HUES64 (cell line): ENCODE results near the gene NUP50.
"Not testable (repeated sequence)": the region's sequence is repeated elsewhere in the genome, so short reads cannot be mapped to it uniquely, and the experiment has no call there.

Experiments used
- H3K27ac ChIP-seq: 2 replicates; pipeline ENCODE4 v1.7.0; 2013; ENCODE audit warnings: low read depth, low read length, inconsistent platforms
- H3K27me3 ChIP-seq: 2 replicates; pipeline ENCODE4 v1.6.1; 2013; ENCODE audit warnings: mild to moderate bottlenecking, low read length; ENCODE audit not compliant: insufficient read depth
- H3K36me3 ChIP-seq: 2 replicates; pipeline ENCODE4 v1.6.1; 2013; ENCODE audit warnings: mild to moderate bottlenecking, low read length; ENCODE audit not compliant: insufficient read depth
- H3K4me1 ChIP-seq: 2 replicates; pipeline ENCODE4 v1.6.1; 2013; ENCODE audit warnings: mild to moderate bottlenecking, low read length, moderate library complexity; ENCODE audit not compliant: insufficient read depth
- H3K4me3 ChIP-seq: 2 replicates; pipeline ENCODE4 v1.5.1; 2013; ENCODE audit warnings: mild to moderate bottlenecking, low read length, moderate library complexity
- H3K9ac ChIP-seq: 2 replicates; pipeline ENCODE4 v1.6.1; 2013; ENCODE audit warnings: mild to moderate bottlenecking, low read depth, low read length
- H3K9me3 ChIP-seq: 2 replicates; pipeline ENCODE4 v1.6.1; 2013; ENCODE audit warnings: low read depth, low read length; ENCODE audit not compliant: insufficient read depth
- WGBS: fragments of 150-250, 120-280 bp; methylation state at CpG from one replicate; pipeline ENCODE4 v1.1.7; 2013; ENCODE audit warnings: missing lambda C conversion rate; 5-methylcytosine and 5-hydroxymethylcytosine counted together

NUP50 gene

DNA sequence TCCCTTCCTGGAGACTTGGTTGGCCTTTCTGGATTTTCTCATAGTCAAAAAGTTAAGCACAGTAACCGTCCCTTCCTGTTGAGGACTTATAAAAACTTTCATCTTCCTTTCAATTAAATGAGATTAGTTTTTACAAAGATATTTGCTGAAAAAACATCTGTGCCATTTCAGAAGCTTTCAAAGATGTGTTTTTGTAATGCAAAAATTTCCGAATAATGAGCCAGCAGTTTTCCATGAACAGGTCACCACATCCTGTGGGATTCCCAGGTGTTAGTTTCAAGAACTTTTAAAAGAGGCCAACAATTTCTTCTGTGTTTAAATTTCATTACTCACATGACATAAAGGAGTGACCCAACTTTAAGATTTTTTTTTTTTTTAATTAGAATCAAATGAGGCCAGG is 18.0 kb downstream of the NUP50 start:
- Histone ChIP-seq H3K4me3 (no peak overlapping the region), H3K9ac (no peak overlapping the region), H3K9me3 (no peaks in the 10 kb centered on the region), H3K27ac (peak overlapping the region; percentile 73), H3K4me1 (peaks cover 12% of the 10 kb centered on the region; the same call in 1 of the 2 replicates), H3K27me3 (no peaks in the 10 kb centered on the region), H3K36me3 (peaks cover 87% of the 10 kb centered on the region)
- WGBS: 82% methylated on average over 2 of the region's 2 CpGs

DNA sequence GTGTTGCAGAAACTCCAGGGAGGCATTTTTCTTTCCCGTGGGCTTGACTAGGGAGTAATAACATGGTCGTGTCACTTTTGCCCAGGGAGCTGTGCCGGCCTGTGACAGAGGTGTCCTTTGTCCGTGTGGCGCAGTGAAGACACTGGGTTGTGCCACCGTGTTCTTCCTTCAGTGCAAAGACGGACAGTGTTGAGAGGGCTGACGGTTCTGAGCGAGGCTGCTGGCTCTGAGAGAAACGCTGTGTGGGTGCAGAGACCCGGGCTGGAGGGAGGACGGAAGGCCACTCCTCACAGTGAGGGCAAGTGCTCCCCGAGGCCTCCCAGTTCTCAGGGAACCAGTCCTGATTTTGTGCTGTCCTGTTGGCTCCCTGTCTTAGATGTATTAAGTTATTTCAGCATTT is 20.2 kb downstream of the NUP50 start:
- Histone ChIP-seq H3K9me3 (no peaks in the 10 kb centered on the region), H3K36me3 (peaks cover 72% of the 10 kb centered on the region), H3K4me3 (no peak overlapping the region), H3K9ac (no peak overlapping the region), H3K4me1 (peaks cover 12% of the 10 kb centered on the region; the same call in 1 of the 2 replicates), H3K27ac (no peak overlapping the region), H3K27me3 (no peaks in the 10 kb centered on the region)
- 95% methylated on average over 13 of the region's 13 CpGs for WGBS

GRCh38 chr22:45185718-45186514 is 22.2 kb downstream of the NUP50 start:
- H3K9me3 ChIP-seq: no peaks in the 10 kb centered on the region
- no peak overlapping the region for H3K4me3 ChIP-seq
- no peaks in the 10 kb centered on the region for H3K27me3 ChIP-seq
- H3K27ac ChIP-seq: no peak overlapping the region
- H3K36me3 ChIP-seq: peaks cover 52% of the 10 kb centered on the region
- WGBS: 95% methylated on average over 16 of the region's 16 CpGs
- no peak overlapping the region for H3K9ac ChIP-seq
- peaks cover 3% of the 10 kb centered on the region; the same call in 1 of the 2 replicates for H3K4me1 ChIP-seq

DNA sequence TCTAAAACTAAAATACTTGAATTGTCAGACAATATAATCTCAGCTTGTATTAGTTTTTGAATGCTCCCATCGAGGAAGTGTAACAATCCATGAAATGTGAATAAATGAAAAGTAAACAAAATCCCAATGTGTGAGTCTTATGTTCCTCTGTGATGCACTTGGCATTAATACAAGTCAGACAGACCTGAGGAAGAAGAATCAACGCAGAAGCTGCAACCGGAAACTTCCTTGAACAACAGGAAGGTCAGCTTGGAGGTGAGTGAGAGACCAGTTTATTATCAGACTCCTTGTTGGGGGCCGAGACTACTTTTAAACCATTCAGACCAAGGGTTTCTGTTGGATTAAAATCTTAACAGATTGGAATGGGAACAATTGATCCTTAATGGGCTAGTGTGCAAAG is 24.2 kb downstream of the NUP50 start:
- H3K27ac ChIP-seq: no peak overlapping the region
- WGBS: 96% methylated on average over 4 of the region's 4 CpGs
- no peaks in the 10 kb centered on the region for H3K9me3 ChIP-seq
- H3K4me1 ChIP-seq: 0 out of 2 replicates have a peak, but pooled peaks cover 4% of the 10 kb centered on the region
- peaks cover 37% of the 10 kb centered on the region for H3K36me3 ChIP-seq
- H3K4me3 ChIP-seq: no peak overlapping the region
- no peaks in the 10 kb centered on the region for H3K27me3 ChIP-seq
- no peak overlapping the region for H3K9ac ChIP-seq

DNA sequence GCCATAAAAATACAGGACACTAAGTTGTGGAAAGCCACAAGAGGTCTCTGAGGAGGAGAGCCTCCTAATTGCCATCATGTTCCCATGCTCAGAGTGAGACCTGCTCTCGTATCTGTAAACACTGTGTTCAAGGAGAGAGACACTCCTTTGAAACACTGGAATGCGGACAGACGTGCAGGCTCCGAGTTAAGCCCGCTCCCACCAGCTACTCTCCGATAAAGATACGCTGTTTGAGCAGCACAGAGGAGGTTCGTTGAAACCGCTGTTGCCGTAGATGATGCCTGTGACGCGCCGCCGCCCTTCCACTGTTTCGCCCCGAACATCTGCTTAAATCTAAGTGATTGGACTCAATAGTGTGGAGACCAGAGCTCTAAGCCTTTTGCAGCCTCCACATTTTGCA is 25.1 kb downstream of the NUP50 start:
- H3K27ac ChIP-seq: no peak overlapping the region

GRCh38 chr22:45190202-45190872 is 26.6 kb downstream of the NUP50 start:
- WGBS: 93% methylated on average over 3 of the region's 4 CpGs
- Histone ChIP-seq H3K27me3 (no peaks in the 10 kb centered on the region), H3K9ac (no peak overlapping the region), H3K4me3 (no peak overlapping the region), H3K4me1 (0 out of 2 replicates have a peak, but pooled peaks cover 4% of the 10 kb centered on the region), H3K27ac (no peak overlapping the region), H3K9me3 (no peaks in the 10 kb centered on the region), H3K36me3 (peaks cover 15% of the 10 kb centered on the region)

More for the DNA sequence above, 25.1 kb downstream of the NUP50 start:
- no peaks in the 10 kb centered on the region for H3K27me3 ChIP-seq
- no peak overlapping the region for H3K4me3 ChIP-seq
- 93% methylated on average over 16 of the region's 16 CpGs for WGBS
- no peak overlapping the region for H3K9ac ChIP-seq
- no peaks in the 10 kb centered on the region for H3K9me3 ChIP-seq
- H3K36me3 ChIP-seq: peaks cover 29% of the 10 kb centered on the region
- H3K4me1 ChIP-seq: 0 out of 2 replicates have a peak, but pooled peaks cover 4% of the 10 kb centered on the region

- H3K4me3 ChIP-seq, H3K27ac ChIP-seq, H3K27me3 ChIP-seq, H3K36me3 ChIP-seq, H3K9me3 ChIP-seq, H3K9ac ChIP-seq, H3K4me1 ChIP-seq: not testable (repeated sequence)
- WGBS: 89% methylated on average over 9 of the region's 9 CpGs
These were observed 28.0 kb downstream of the NUP50 start for GRCh38 chr22:45191746-45192145.

- H3K4me1 ChIP-seq: 0 out of 2 replicates have a peak, but pooled peaks cover 4% of the 10 kb centered on the region
- no peak overlapping the region for H3K27ac ChIP-seq
- H3K4me3 ChIP-seq: no peak overlapping the region
- no peaks in the 10 kb centered on the region for H3K9me3 ChIP-seq
- WGBS: 18% methylated on average over 13 of the region's 13 CpGs
- H3K27me3 ChIP-seq: no peaks in the 10 kb centered on the region
- H3K9ac ChIP-seq: no peak overlapping the region
- peaks cover 6% of the 10 kb centered on the region for H3K36me3 ChIP-seq
These were observed 29.0 kb downstream of the NUP50 start for GRCh38 chr22:45192701-45193187.

DNA sequence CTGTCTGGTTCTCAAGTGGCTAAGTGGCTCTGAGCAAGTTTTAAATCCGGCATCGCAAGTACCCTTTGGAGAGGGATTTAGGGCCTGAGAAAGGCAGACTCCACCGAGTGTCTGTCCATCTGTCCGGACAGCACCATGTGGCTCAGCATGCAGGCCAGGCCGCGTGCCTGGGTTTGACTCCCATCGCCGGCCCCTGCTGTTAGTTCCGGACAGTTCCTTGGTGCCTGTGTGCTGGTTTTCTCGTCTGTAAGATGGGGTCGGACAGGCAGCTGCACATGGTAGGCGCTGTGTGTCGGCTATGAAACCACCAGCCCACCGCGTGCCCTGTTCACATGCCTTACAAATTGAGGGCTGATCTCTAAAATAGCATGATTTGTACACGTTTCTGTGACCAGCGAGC is 31.0 kb downstream of the NUP50 start:
- H3K9me3 ChIP-seq: no peaks in the 10 kb centered on the region
- H3K27me3 ChIP-seq: no peaks in the 10 kb centered on the region
- H3K4me1 ChIP-seq: 0 out of 2 replicates have a peak, but pooled peaks cover 4% of the 10 kb centered on the region
- H3K9ac ChIP-seq: no peak overlapping the region
- no peak overlapping the region for H3K27ac ChIP-seq
- 93% methylated on average over 17 of the region's 17 CpGs for WGBS
- no peak overlapping the region for H3K4me3 ChIP-seq
- H3K36me3 ChIP-seq: peaks cover 9% of the 10 kb centered on the region

- WGBS: 98% methylated on average over 7 of the region's 7 CpGs
- no peaks in the 10 kb centered on the region for H3K9me3 ChIP-seq
- H3K36me3 ChIP-seq: peaks cover 12% of the 10 kb centered on the region
These were observed 31.9 kb downstream of the NUP50 start for GRCh38 chr22:45195616-45196015.

DNA sequence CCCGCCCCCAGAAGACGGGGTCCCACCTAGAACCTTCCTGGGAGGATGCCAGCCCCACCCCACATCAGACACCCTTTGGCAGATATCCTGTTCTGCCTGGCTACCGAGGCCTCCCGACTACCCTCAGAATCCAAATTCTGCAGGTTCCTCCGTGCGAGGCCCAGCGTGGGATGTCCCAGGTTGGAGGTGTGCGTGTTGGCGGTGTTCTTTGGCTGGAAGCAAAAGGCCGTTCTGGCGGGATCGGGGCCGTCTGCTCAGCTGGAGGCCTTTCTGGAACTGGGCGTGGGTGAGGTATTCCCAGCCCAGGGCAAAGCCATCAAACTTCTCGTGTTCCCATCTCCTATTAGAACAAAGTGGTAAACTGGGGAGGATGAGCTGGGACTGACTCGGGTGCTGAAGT is 32.6 kb downstream of the NUP50 start:
- H3K27me3 ChIP-seq: no peaks in the 10 kb centered on the region
- H3K4me1 ChIP-seq: 0 out of 2 replicates have a peak, but pooled peaks cover 4% of the 10 kb centered on the region
- H3K4me3 ChIP-seq: no peak overlapping the region
- 95% methylated on average over 16 of the region's 16 CpGs for WGBS
- H3K9ac ChIP-seq: no peak overlapping the region
- no peak overlapping the region for H3K27ac ChIP-seq
- H3K36me3 ChIP-seq: peaks cover 12% of the 10 kb centered on the region
- H3K9me3 ChIP-seq: no peaks in the 10 kb centered on the region

More at GRCh38 chr22:45195616-45196015, 31.9 kb downstream of the NUP50 start:
- H3K4me1 ChIP-seq: 0 out of 2 replicates have a peak, but pooled peaks cover 4% of the 10 kb centered on the region
- H3K27ac ChIP-seq: no peak overlapping the region
- no peak overlapping the region for H3K4me3 ChIP-seq
- H3K27me3 ChIP-seq: no peaks in the 10 kb centered on the region
- no peak overlapping the region for H3K9ac ChIP-seq
